Uterus (tissue), 4 donors: ENCODE measurements around the gene C9orf78. TPM values are rescaled to one million over a fixed set of nuclear protein-coding genes. Genes with fewer than 3 reads are reported as not detected.

Experiments used
- DNase-seq, 2 donors: peaks; one replicate each; pipeline ENCODE4 v3.0.0-alpha.2; 2019 to 2020
- H3K27ac ChIP-seq, 2 donors: fragments of 200-600 bp; sonication (generic); 1 replicate in 1 of 2; 2 replicates in 1 of 2; pipeline ENCODE4 v1.5.1; 2016 to 2018
- H3K27me3 ChIP-seq, 2 donors: fragments of 200-600 bp; sonication (generic); one replicate each; pipeline ENCODE4 v1.5.1; 2018 to 2019; ENCODE audit warnings: control low read depth in 1 of 2
- H3K36me3 ChIP-seq, 2 donors: fragments of 200-600 bp; sonication (generic); one replicate each; pipeline ENCODE4 v1.5.1; 2019; ENCODE audit warnings: control low read depth in 1 of 2
- H3K4me1 ChIP-seq, 2 donors: fragments of 200-600 bp; sonication (generic); one replicate each; pipeline ENCODE4 v1.5.1; 2018 to 2019; ENCODE audit warnings: control low read depth in 1 of 2
- H3K4me3 ChIP-seq, 2 donors: fragments of 200-600 bp; sonication (generic); 1 replicate in 1 of 2; 2 replicates in 1 of 2; pipeline ENCODE4 v1.5.1; 2018 to 2019; ENCODE audit warnings: mild to moderate bottlenecking in 1 of 2
- H3K9me3 ChIP-seq, 2 donors: fragments of 200-600 bp; sonication (generic); one replicate each; pipeline ENCODE4 v1.5.1; 2019; ENCODE audit warnings: control low read depth in 1 of 2
- CTCF ChIP-seq, 4 experiments: fragments of 200-600 bp in 2 of 4; fragments of 450-650 bp in 2 of 4; sonication (generic) in 2 of 4; IDR thresholded peaks; one replicate each; pipeline ENCODE4 v1.5.1; 2016 to 2019; ENCODE audit warnings: antibody characterized with exemption in 4 of 4, mild to moderate bottlenecking in 2 of 4, moderate library complexity in 1 of 4
- POLR2A ChIP-seq, 2 donors: fragments of 450-650 bp; IDR thresholded peaks; one replicate each; pipeline ENCODE4 v1.6.1; 2016; ENCODE audit warnings: antibody characterized with exemption in 2 of 2, mild to moderate bottlenecking in 1 of 2, moderate library complexity in 1 of 2
- intact Hi-C: fragments of 100-400 bp; cut with DNase I; formaldehyde crosslinking; loops from one replicate; pipeline ENCODE4 v1.15.1; 2023; ENCODE audit warnings: low total_unique reads
- total RNA-seq, 4 donors: library from RNA; depleted of rRNA in 3 of 4; stranded (reverse); fragments of >200 nt in 3 of 4; gene quantifications; one replicate each; pipeline versions ENCODE4 v1.1.0 to v1.2.4, GENCODE V29; 2014 to 2023
- donor health status: DM: yes; HTN: yes; CAD: no.

Gene C9orf78
- total RNA-seq, 4 donors from 2014 or later = 17.4 to 56.9 (median 35.0) TPM

GRCh38 chr9:129810116-129810515, 25.0 kb downstream of the C9orf78 start:
- no peaks in the 10 kb centered on the region for H3K36me3 ChIP-seq
- H3K4me1 ChIP-seq = no peaks in the 10 kb centered on the region
- H3K27me3 ChIP-seq = no peaks in the 10 kb centered on the region
- intact Hi-C loops = no loop called here
- H3K27ac ChIP-seq = no peak overlapping the region
- H3K4me3 ChIP-seq = no peak overlapping the region
- no peak for DNase-seq
- no peak for TF ChIP-seq POLR2A (IDR thresholded peaks at IDR 0.05)
- no peak for TF ChIP-seq CTCF (IDR thresholded peaks at IDR 0.05)
- H3K9me3 ChIP-seq = no peaks in the 10 kb centered on the region

- Histone ChIP-seq H3K4me3 (no peak overlapping the region), H3K9me3 (no peaks in the 10 kb centered on the region), H3K27ac (no peak overlapping the region), H3K4me1 (peaks cover 0 to 1% of the 10 kb centered on the region in 2 donors), H3K36me3 (no peaks in the 10 kb centered on the region), H3K27me3 (no peaks in the 10 kb centered on the region)
- intact Hi-C loops = no loop called here
- DNase-seq = no peak
- TF ChIP-seq POLR2A (IDR thresholded peaks at IDR 0.05) (no peak), CTCF (IDR thresholded peaks at IDR 0.05) (no peak)
These were observed 25.7 kb downstream of the C9orf78 start for GRCh38 chr9:129809346-129809745.

- H3K36me3 ChIP-seq = no peaks in the 10 kb centered on the region
- H3K9me3 ChIP-seq = no peaks in the 10 kb centered on the region
- TF ChIP-seq CTCF (IDR thresholded peaks at IDR 0.05) (no peak), POLR2A (IDR thresholded peaks at IDR 0.05) (no peak)
- peaks cover 4 to 7% of the 10 kb centered on the region in 2 donors for H3K4me1 ChIP-seq
- H3K27ac ChIP-seq = no peak overlapping the region
- intact Hi-C loops = no loop called here
- no peak for DNase-seq
- H3K4me3 ChIP-seq = no peak overlapping the region
- no peaks in the 10 kb centered on the region for H3K27me3 ChIP-seq
These were observed 29.0 kb downstream of the C9orf78 start for GRCh38 chr9:129806061-129806460.

- intact Hi-C loops = no loop called here
- H3K9me3 ChIP-seq = no peaks in the 10 kb centered on the region
- TF ChIP-seq CTCF (IDR thresholded peaks at IDR 0.05) (no peak), POLR2A (IDR thresholded peaks at IDR 0.05) (no peak)
- peaks cover 4 to 7% of the 10 kb centered on the region in 2 donors for H3K4me1 ChIP-seq
- no peaks in the 10 kb centered on the region for H3K27me3 ChIP-seq
- H3K4me3 ChIP-seq = peak overlapping the region; percentile 59 to 64
- no peak for DNase-seq
- peak overlapping the region; percentile 83 to 85 for H3K27ac ChIP-seq
- no peaks in the 10 kb centered on the region for H3K36me3 ChIP-seq
These were observed 31.4 kb downstream of the C9orf78 start for GRCh38 chr9:129803676-129804060.

- H3K4me1 ChIP-seq = peaks cover 4 to 7% of the 10 kb centered on the region in 2 donors
- TF ChIP-seq POLR2A (IDR thresholded peaks at IDR 0.05) = peak; percentile 63 to 84
- peak in 2 of 4 experiments; percentile 25 to 35 for TF ChIP-seq CTCF (IDR thresholded peaks at IDR 0.05)
- peak; percentile 94 to 95 for DNase-seq
- peak within 1 kb of the TSS; percentile 59 to 64 for H3K4me3 ChIP-seq
- H3K9me3 ChIP-seq = no peaks in the 10 kb centered on the region
- intact Hi-C loops = no loop called here
- no peaks in the 10 kb centered on the region for H3K36me3 ChIP-seq
- H3K27me3 ChIP-seq = no peaks in the 10 kb centered on the region
- peak within 1 kb of the TSS; percentile 83 to 85 for H3K27ac ChIP-seq
These were observed 32.0 kb downstream of the C9orf78 start, which contains the start of gene TOR1B for GRCh38 chr9:129802833-129803675. Gene TOR1B (plus strand): TSS chr9:129803184. CDS start chr9:129803213, 29 bp downstream.
